ENCODE results near the gene PPIP5K1.

Gene PPIP5K1

DNA sequence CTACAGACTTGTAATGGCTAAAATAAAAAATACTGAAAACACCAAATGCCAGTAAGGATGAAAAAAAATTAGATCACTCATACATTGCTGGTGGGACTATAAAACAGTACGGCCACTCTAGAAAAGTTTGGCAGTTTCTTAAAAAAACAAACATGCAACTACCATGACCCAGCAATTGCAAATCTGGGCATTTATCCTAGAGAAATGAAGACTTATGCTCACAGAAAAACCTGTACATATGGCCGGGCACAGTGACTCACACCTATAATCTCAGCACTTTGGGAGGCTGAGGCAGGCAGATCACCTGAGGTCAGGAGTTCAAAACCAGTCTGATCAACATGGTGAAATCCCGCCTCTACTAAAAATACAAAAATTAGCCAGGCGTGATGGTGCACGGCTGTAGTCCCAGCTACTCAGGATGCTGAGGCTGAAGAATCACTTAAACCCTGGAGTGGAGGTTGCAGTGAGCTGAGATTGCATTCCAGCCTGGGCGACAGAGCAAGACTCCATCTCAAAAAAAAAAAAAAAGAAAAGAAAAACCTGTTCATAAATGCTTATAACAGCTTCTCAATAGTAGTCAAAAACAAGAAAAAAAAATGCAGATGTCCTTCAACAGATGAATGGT is 102.6 kb downstream of the PPIP5K1 start:
- DNase-seq: no peak

DNA sequence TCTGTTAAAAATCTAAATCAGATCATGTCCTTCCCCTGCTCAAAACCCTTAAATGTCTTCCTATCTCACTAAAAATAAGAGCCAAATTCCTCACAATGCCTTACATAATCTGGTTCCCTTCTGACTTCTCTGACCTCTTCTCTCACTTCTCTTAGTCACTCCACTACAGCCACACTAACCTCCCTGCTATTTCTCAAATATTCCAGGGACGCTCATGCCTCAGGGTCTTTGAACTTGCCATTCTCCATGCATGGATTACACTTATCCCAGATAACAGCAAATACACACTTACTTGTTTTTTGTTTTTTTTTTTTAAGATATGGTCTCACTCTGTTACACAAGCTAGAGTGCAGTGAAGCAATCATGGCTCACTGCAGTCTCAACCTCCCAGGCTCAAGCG is 105.6 kb downstream of the PPIP5K1 start:
- no peak for DNase-seq

Measured in NCI-H1930 (cell line).